Keratinocyte (primary cell): ENCODE data around the gene ASL.
"Not testable (repeated sequence)": the region's sequence is repeated elsewhere in the genome, so short reads cannot be mapped to it uniquely, and the experiment has no call there.

Experiments used
- CTCF ChIP-seq, 3 experiments: IDR thresholded peaks in 1 of 3; conservative IDR thresholded peaks in 1 of 3; optimal IDR thresholded peaks in 1 of 3; 2 replicates in 2 of 3; 3 replicates in 1 of 3; pipeline versions ENCODE3 to v1.5.1; 2011; ENCODE audit warnings: low read length in 3 of 3, mild to moderate bottlenecking in 3 of 3, moderate library complexity in 2 of 3, control low read depth in 1 of 3, inconsistent platforms in 1 of 3; ENCODE audit not compliant: insufficient read depth in 2 of 3; ENCODE audit errors: extremely low read depth in 1 of 3
- EZH2 ChIP-seq: IDR thresholded peaks from one replicate; pipeline ENCODE4 v1.6.1; 2012; ENCODE audit warnings: inconsistent platforms, mild to moderate bottlenecking, low read length, moderate library complexity

- TF ChIP-seq CTCF (optimal IDR thresholded peaks at IDR 0.05 in 1 of 3, IDR thresholded peaks at IDR 0.05 in 1 of 3, conservative IDR thresholded peaks at IDR 0.05 in 1 of 3; ENCODE audit: extremely low read depth in 1 of 3, insufficient read depth in 2 of 3, low read length in 3 of 3); EZH2: not testable (repeated sequence)
Observed at GRCh38 chr7:66108410-66108809, 32.8 kb downstream of the ASL start.
